NCI-H510A (cell line): ENCODE measurements around the gene MEGF9.

Experiments used
- DNase-seq: peaks from one replicate; lab custom pipeline; 2025; lab: John Stamatoyannopoulos, UW

MEGF9 gene

GRCh38 chr9:120702075-120702474 lies 12.2 kb downstream of the MEGF9 start:
- DNase-seq, result no peak

GRCh38 chr9:120701248-120701647 lies 13.0 kb downstream of the MEGF9 start:
- no peak for DNase-seq

- DNase-seq, result no peak
These were observed 15.5 kb downstream of the MEGF9 start for GRCh38 chr9:120698766-120699165.

GRCh38 chr9:120697448-120697847 lies 16.8 kb downstream of the MEGF9 start:
- DNase-seq, result no peak

- no peak for DNase-seq
These were observed 17.6 kb downstream of the MEGF9 start for GRCh38 chr9:120696551-120697230.

GRCh38 chr9:120694559-120694958 lies 19.7 kb downstream of the MEGF9 start:
- DNase-seq, result no peak

- DNase-seq, result no peak
These were observed 20.6 kb downstream of the MEGF9 start for GRCh38 chr9:120693700-120694008.

GRCh38 chr9:120692901-120693699 lies 21.2 kb downstream of the MEGF9 start:
- DNase-seq, result no peak

- no peak for DNase-seq
These were observed 23.9 kb downstream of the MEGF9 start for GRCh38 chr9:120690372-120690771.

GRCh38 chr9:120689860-120690259 lies 24.4 kb downstream of the MEGF9 start:
- DNase-seq, result no peak

GRCh38 chr9:120688758-120689157 lies 25.5 kb downstream of the MEGF9 start:
- no peak for DNase-seq

- no peak for DNase-seq
These were observed 31.1 kb downstream of the MEGF9 start for GRCh38 chr9:120683150-120683549.

GRCh38 chr9:120681121-120681520 lies 33.1 kb downstream of the MEGF9 start:
- DNase-seq, result no peak

- no peak for DNase-seq
These were observed 33.7 kb downstream of the MEGF9 start for GRCh38 chr9:120680579-120680978.

- no peak for DNase-seq
These were observed 34.1 kb downstream of the MEGF9 start for GRCh38 chr9:120680161-120680560.

GRCh38 chr9:120677965-120678364 lies 36.3 kb downstream of the MEGF9 start:
- DNase-seq, result no peak

GRCh38 chr9:120676767-120677402 lies 37.4 kb downstream of the MEGF9 start:
- DNase-seq, result no peak

- DNase-seq, result no peak
These were observed 45.9 kb downstream of the MEGF9 start for GRCh38 chr9:120668399-120668798.

- no peak for DNase-seq
These were observed 50.3 kb downstream of the MEGF9 start for GRCh38 chr9:120663950-120664349.

GRCh38 chr9:120663380-120663779 lies 50.9 kb downstream of the MEGF9 start:
- DNase-seq, result no peak

GRCh38 chr9:120662513-120662912 lies 51.8 kb downstream of the MEGF9 start:
- no peak for DNase-seq

- no peak for DNase-seq
These were observed 54.6 kb downstream of the MEGF9 start for GRCh38 chr9:120659676-120660075.

GRCh38 chr9:120659209-120659608 lies 55.1 kb downstream of the MEGF9 start:
- DNase-seq, result no peak
